A549 (cell line): ENCODE data around the gene IPO9. TPM values are rescaled to one million over a fixed set of nuclear protein-coding genes. Genes with fewer than 3 reads are reported as not detected.
A peak's percentile ranks its signal among the peaks of the same experiment; 100 is the strongest.

Experiments
- ATAC-seq, 2 experiments: fragments of 200-7000 bp in 1 of 2; fragments of >200 bp in 1 of 2; cut with Nextera tagmentation in 1 of 2; cut with Tn5 transposase in 1 of 2; 3 replicates each; pipeline versions ENCODE4 v1.8.0 to v1.9.1; 2018 to 2020; ENCODE audit warnings: mild to moderate bottlenecking in 1 of 2, moderate library complexity in 1 of 2
- CTCF ChIA-PET: fragments of 300-600 bp; sonication (Branson Sonifier 250); formaldehyde crosslinking; extraction: SDS; loops from one replicate; lab custom pipeline; 2021; ENCODE audit warnings: antibody characterized with exemption, inconsistent platforms; lab: Yijun Ruan, JAX
- POLR2A ChIA-PET: fragments of 350-600 bp; formaldehyde crosslinking; extraction: SDS; loops from one replicate; lab custom pipeline; 2021; ENCODE audit warnings: antibody characterized with exemption, inconsistent platforms; lab: Yijun Ruan, JAX
- DNase-seq, 2 experiments: peaks; one replicate each; pipeline versions ENCODE4 v3.0.0 to v3.0.0-alpha.2; 2011 to 2016; ENCODE audit warnings: low read depth in 1 of 2, low spot score in 1 of 2
- FAIRE-seq: peaks from 2 replicates; lab custom pipeline; 2011; peaks lifted over from hg19 to GRCh38; lab: Jason Lieb, UNC
- H3K27ac ChIP-seq, 2 experiments: fragments of >200 bp; sonication (Bioruptor Twin); formaldehyde crosslinking; 3 replicates each; pipeline ENCODE4 v1.5.1; 2016 to 2017
- H3K4me1 ChIP-seq: fragments of >200 bp; sonication (Bioruptor Twin); formaldehyde crosslinking; 3 replicates; pipeline ENCODE4 v1.6.1; 2016
- H3K4me2 ChIP-seq: fragments of >200 bp; sonication (Bioruptor Twin); formaldehyde crosslinking; 3 replicates; pipeline ENCODE4 v1.6.1; 2016
- H3K4me3 ChIP-seq: fragments of >200 bp; sonication (Bioruptor Twin); formaldehyde crosslinking; 3 replicates; pipeline ENCODE4 v1.5.1; 2016
- H3K9me3 ChIP-seq: fragments of >200 bp; sonication (Bioruptor Twin); formaldehyde crosslinking; 3 replicates; pipeline ENCODE4 v1.6.1; 2016
- ATOH8 ChIP-seq: fragments of 250-450 bp; sonication (Bioruptor Pico); IDR thresholded peaks from 2 replicates; pipeline ENCODE4 v1.5.0; 2020; ENCODE audit warnings: low read depth, mild to moderate bottlenecking, moderate library complexity
- BCL3 ChIP-seq: fragments of >200 bp; sonication (Bioruptor Twin); formaldehyde crosslinking; IDR thresholded peaks from 3 replicates; pipeline ENCODE4 v1.6.1; 2016
- CBX2 ChIP-seq: fragments of 200-600 bp; sonication (generic); IDR thresholded peaks from 2 replicates; pipeline ENCODE4 v1.6.1; 2016; ENCODE audit warnings: low read depth, mild to moderate bottlenecking, borderline replicate concordance
- CEBPB ChIP-seq, 2 experiments: fragments of >200 bp in 1 of 2; sonication (Bioruptor Twin) in 1 of 2; formaldehyde crosslinking in 1 of 2; IDR thresholded peaks; 2 replicates each; pipeline ENCODE4 v1.6.1; 2012 to 2016
- CTCF ChIP-seq: fragments of >200 bp; sonication (Bioruptor Twin); formaldehyde crosslinking; IDR thresholded peaks from 3 replicates; pipeline ENCODE4 v1.5.1; 2016
- ESRRA ChIP-seq: fragments of 150-350 bp; IDR thresholded peaks from 2 replicates; pipeline ENCODE4 v1.6.1; 2014; ENCODE audit warnings: mild to moderate bottlenecking, low read length, borderline replicate concordance
- FOSL2 ChIP-seq, 2 experiments: fragments of 450-650 bp in 1 of 2; fragments of >200 bp in 1 of 2; sonication (Bioruptor Twin) in 1 of 2; formaldehyde crosslinking; IDR thresholded peaks; 2 replicates each; pipeline versions ENCODE4 v1.5.0 to v1.6.1; 2016 to 2020; ENCODE audit warnings: mild to moderate bottlenecking in 1 of 2, moderate library complexity in 1 of 2
- FOXS1 ChIP-seq: fragments of 250-450 bp; sonication (Bioruptor Pico); IDR thresholded peaks from 2 replicates; pipeline ENCODE4 v1.5.0; 2020; ENCODE audit warnings: mild to moderate bottlenecking, moderate library complexity
- HDAC2 ChIP-seq: fragments of 200-600 bp; sonication (generic); IDR thresholded peaks from 2 replicates; pipeline ENCODE4 v1.6.1; 2016
- HEYL ChIP-seq: fragments of 250-450 bp; sonication (Bioruptor Pico); IDR thresholded peaks from 2 replicates; pipeline ENCODE4 v1.8.0; 2021; ENCODE audit warnings: mild to moderate bottlenecking, moderate library complexity
- MAFK ChIP-seq: fragments of 450-650 bp; IDR thresholded peaks from 2 replicates; pipeline ENCODE4 v1.6.1; 2014; ENCODE audit not compliant: partially characterized antibody
- MAX ChIP-seq: IDR thresholded peaks from 2 replicates; pipeline ENCODE4 v1.6.1; 2012
- MAZ ChIP-seq: fragments of 150-350 bp; IDR thresholded peaks from 2 replicates; pipeline ENCODE4 v1.6.1; 2014; ENCODE audit warnings: antibody characterized with exemption, low read depth, low read length, borderline replicate concordance
- MYC ChIP-seq: IDR thresholded peaks from 2 replicates; pipeline ENCODE4 v1.6.1; 2012; ENCODE audit warnings: mild to moderate bottlenecking, inconsistent platforms, low read length, improper control_type of control experiment, borderline replicate concordance
- POLR2A ChIP-seq: IDR thresholded peaks from 2 replicates; pipeline ENCODE4 v1.6.1; 2012; ENCODE audit warnings: mild to moderate bottlenecking, low read length
- POLR2AphosphoS2 ChIP-seq: conservative IDR thresholded peaks from 2 replicates; pipeline ENCODE4 v1.6.1; 2012; ENCODE audit warnings: low read length, improper control_type of control experiment, inconsistent platforms
- RAD21 ChIP-seq, 2 experiments: fragments of >200 bp in 1 of 2; sonication (Bioruptor Twin) in 1 of 2; formaldehyde crosslinking in 1 of 2; IDR thresholded peaks in 1 of 2; conservative IDR thresholded peaks in 1 of 2; 2 replicates in 1 of 2; 3 replicates in 1 of 2; pipeline ENCODE4 v1.6.1; 2012 to 2018; ENCODE audit warnings: inconsistent platforms in 1 of 2
- RARB ChIP-seq: fragments of 250-450 bp; sonication (Bioruptor Pico); IDR thresholded peaks from 2 replicates; pipeline ENCODE4 v1.8.0; 2021; ENCODE audit warnings: mild to moderate bottlenecking, moderate library complexity
- RNF2 ChIP-seq: fragments of 200-600 bp; sonication (generic); IDR thresholded peaks from 2 replicates; pipeline ENCODE4 v1.6.1; 2016; ENCODE audit warnings: low read depth, mild to moderate bottlenecking, antibody characterized with exemption, moderate library complexity, borderline replicate concordance
- SREBF2 ChIP-seq: fragments of 450-650 bp; IDR thresholded peaks from 2 replicates; pipeline ENCODE4 v1.6.1; 2014; ENCODE audit warnings: mild to moderate bottlenecking, moderate library complexity
- WGBS: methylation state at CpG from one replicate; pipeline ENCODE4 v1.1.6; 2017; ENCODE audit errors: missing lambda C conversion rate; 5-methylcytosine and 5-hydroxymethylcytosine counted together
- polyA plus RNA-seq, 4 experiments: library from polyadenylated mRNA; depleted of rRNA in 3 of 4; stranded (reverse); fragments of >200 nt; fragmentation: RNase III in 1 of 4; extraction: RNeasy Plus Mini Kit Qiagen cat#74134 plus additional on column Dnase treatment in 1 of 4; gene quantifications; 2 replicates in 3 of 4; 3 replicates in 1 of 4; pipeline ENCODE4 v1.2.3, GENCODE V29; 2011 to 2017
- TF ChIP-seq, protein P1 (sequence below): fragments of 250-450 bp; sonication (Bioruptor Pico); IDR thresholded peaks from 2 replicates; pipeline ENCODE4 v1.5.0; 2021; ENCODE audit warnings: mild to moderate bottlenecking, moderate library complexity, borderline replicate concordance

Gene IPO9
- polyA plus RNA-seq, 2 of the 4 experiments (the other 2 are of a cell fraction), result 40.1 to 77.5 TPM

DNA sequence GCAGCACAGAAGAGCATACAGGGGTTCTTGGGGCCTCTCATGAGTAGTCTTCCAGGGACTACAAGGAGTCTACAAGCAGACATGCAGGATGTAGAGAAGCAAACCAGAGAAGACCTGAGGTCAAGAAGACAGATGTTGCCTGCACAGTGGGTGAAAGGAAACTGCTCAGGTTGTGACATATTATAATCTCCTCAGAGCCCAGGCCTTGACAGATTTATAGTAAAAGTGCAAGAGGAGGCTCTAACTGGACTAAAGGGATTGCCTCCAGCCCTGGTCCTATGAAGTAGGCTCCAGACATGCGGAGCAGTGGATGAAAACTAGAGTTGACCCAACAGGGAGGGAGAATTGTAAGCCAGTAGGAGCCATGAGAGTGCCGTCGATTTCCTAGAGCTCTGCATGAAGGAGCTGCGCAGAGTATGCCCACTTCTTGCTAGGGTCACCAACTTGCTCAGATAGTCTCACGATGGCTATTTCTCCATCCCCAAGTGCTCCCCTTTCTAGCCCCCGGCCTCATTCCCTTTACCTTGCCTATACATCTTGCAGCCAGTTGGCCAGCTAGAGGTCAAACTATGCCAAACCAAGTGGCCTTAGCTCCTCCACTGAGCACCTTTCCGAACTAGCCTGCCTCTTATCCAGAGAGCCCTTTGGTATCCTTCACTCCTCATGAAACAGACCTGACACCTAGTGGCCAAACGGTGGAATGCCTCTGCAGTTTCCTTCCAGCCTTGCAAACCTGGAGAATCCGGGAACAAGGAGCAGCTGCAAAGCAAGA, 36.2 kb upstream of the IPO9 start (continued):
- no peak for TF ChIP-seq MYC
- no peak for TF ChIP-seq POLR2A
- TF ChIP-seq RARB (CRISPR knock-in tag), result no peak
- no peak for TF ChIP-seq ATOH8 (CRISPR knock-in tag)
- no peak for TF ChIP-seq HDAC2
- no peak for TF ChIP-seq HEYL (CRISPR knock-in tag)
- no peak for TF ChIP-seq FOSL2 (IDR thresholded peaks at IDR 0.05)
- TF ChIP-seq FOSL2 (CRISPR knock-in tag; IDR thresholded peaks at IDR 0.05), result no peak
- TF ChIP-seq MAFK, result no peak

- FAIRE-seq (no peak), ATAC-seq (peak; percentile 43 to 59; a peak in 5 of 6 replicates), DNase-seq (no peak)
- H3K4me2 ChIP-seq, result no peak overlapping the region
- H3K4me3 ChIP-seq, result no peak overlapping the region
- H3K4me1 ChIP-seq, result peaks cover 14% of the 10 kb centered on the region; the same call in 2 of the 3 replicates
- POLR2A ChIA-PET, result interaction anchor here (1.0 to 1.6 kb wide), 3 partner anchors 79 to 84 kb away, joined by 3 to 8 read pairs (median 3); no protein-coding TSS in a partner anchor
- TF ChIP-seq RAD21 (conservative IDR thresholded peaks at IDR 0.05 in 1 of 2, IDR thresholded peaks at IDR 0.05 in 1 of 2), result no peak; a peak in 1 of 5 replicates
- no peak for TF ChIP-seq BCL3
- no peak for TF ChIP-seq CBX2
- no peak for TF ChIP-seq MAZ
- H3K27ac ChIP-seq, result no peak overlapping the region
- CTCF ChIA-PET, result interaction anchor here (0.6 to 24.4 kb wide), 81 partner anchors 9 to 376 kb away, joined by 3 to 903 read pairs (median 6); partner anchors contain the start of gene NAV1
- 66% methylated on average over 11 of the region's 11 CpGs for WGBS
- H3K9me3 ChIP-seq, result 0 out of 3 replicates have a peak, but pooled peaks cover 6% of the 10 kb centered on the region
Observed at GRCh38 chr1:201793306-201793925, 35.5 kb upstream of the IPO9 start.

DNA sequence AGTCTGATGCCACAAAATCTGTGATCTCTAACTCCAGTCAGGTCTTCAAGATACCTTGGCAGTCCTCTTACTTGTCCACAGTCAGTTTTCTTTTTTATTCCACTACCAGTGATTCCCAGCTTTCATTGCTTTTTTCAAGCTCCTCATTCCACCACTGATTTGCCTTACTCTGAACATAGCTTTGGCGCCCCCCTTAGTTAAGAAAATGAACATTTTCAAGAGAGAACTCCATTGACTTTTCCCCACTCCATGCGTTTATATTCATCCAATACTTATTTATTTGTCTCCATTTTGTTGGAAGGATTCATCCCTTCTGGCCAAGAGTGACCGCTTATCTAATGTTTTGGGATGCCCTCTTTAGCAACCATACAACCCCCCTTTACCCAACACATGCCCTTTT, 33.9 kb upstream of the IPO9 start:
- WGBS, result 53% methylated on average over 3 of the region's 3 CpGs
- Histone ChIP-seq H3K4me1 (peaks cover 11% of the 10 kb centered on the region; the same call in 2 of the 3 replicates), H3K4me2 (no peak overlapping the region), H3K4me3 (no peak overlapping the region), H3K27ac (no peak overlapping the region), H3K9me3 (0 out of 3 replicates have a peak, but pooled peaks cover 6% of the 10 kb centered on the region)
- no peak for FAIRE-seq
- DNase-seq, result peak in 1 of 2 experiments; percentile 32
- CTCF ChIA-PET, result interaction anchor here (0.8 to 24.4 kb wide), 15 partner anchors 12 to 282 kb away, joined by 3 to 903 read pairs (median 22); partner anchors contain the start of gene NAV1
- POLR2A ChIA-PET, result no interaction called here
- peak; percentile 40 for TF ChIP-seq CTCF
- TF ChIP-seq, protein P1, sequence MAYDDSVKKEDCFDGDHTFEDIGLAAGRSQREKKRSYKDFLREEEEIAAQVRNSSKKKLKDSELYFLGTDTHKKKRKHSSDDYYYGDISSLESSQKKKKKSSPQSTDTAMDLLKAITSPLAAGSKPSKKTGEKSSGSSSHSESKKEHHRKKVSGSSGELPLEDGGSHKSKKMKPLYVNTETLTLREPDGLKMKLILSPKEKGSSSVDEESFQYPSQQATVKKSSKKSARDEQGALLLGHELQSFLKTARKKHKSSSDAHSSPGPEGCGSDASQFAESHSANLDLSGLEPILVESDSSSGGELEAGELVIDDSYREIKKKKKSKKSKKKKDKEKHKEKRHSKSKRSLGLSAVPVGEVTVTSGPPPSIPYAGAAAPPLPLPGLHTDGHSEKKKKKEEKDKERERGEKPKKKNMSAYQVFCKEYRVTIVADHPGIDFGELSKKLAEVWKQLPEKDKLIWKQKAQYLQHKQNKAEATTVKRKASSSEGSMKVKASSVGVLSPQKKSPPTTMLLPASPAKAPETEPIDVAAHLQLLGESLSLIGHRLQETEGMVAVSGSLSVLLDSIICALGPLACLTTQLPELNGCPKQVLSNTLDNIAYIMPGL (CRISPR knock-in tag), result no peak
- no peak for TF ChIP-seq CEBPB (IDR thresholded peaks at IDR 0.05)
- no peak for TF ChIP-seq MAX
- no peak for TF ChIP-seq SREBF2
- TF ChIP-seq RAD21 (conservative IDR thresholded peaks at IDR 0.05 in 1 of 2, IDR thresholded peaks at IDR 0.05 in 1 of 2), result peak; percentile 34 to 57; a peak in 2 of 5 replicates
- TF ChIP-seq ESRRA, result no peak
- no peak for TF ChIP-seq RNF2
- TF ChIP-seq POLR2AphosphoS2, result no peak
- no peak for TF ChIP-seq FOXS1 (CRISPR knock-in tag)
- no peak for ATAC-seq
